ENCODE results near the gene KRT32.

Gene KRT32

DNA sequence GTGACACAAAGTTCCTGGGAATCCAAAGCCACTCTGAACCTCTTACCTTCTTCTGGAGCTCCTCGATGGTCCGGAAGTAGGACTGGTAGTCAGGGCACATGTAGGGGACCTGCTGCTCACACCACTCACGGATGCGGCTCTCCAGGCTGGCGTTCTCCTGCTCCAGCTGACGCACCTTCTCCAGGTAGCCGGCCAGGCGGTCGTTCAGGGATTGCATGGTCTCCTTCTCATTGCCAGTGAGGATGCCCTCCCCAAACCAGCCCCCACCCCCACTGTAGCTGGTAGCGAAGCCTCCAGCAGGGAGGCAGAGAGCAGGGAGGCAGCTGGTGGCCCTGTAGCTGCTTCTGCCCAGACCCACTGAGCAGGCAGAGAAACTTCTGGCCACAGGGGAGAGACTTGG is 13.4 kb upstream of the KRT32 start:
- TF ChIP-seq, protein P1, sequence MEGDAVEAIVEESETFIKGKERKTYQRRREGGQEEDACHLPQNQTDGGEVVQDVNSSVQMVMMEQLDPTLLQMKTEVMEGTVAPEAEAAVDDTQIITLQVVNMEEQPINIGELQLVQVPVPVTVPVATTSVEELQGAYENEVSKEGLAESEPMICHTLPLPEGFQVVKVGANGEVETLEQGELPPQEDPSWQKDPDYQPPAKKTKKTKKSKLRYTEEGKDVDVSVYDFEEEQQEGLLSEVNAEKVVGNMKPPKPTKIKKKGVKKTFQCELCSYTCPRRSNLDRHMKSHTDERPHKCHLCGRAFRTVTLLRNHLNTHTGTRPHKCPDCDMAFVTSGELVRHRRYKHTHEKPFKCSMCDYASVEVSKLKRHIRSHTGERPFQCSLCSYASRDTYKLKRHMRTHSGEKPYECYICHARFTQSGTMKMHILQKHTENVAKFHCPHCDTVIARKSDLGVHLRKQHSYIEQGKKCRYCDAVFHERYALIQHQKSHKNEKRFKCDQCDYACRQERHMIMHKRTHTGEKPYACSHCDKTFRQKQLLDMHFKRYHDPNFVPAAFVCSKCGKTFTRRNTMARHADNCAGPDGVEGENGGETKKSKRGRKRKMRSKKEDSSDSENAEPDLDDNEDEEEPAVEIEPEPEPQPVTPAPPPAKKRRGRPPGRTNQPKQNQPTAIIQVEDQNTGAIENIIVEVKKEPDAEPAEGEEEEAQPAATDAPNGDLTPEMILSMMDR (IDR thresholded peaks at IDR 0.05; ENCODE audit: low read length, missing control alignments), result no peak
- H3K4me3 ChIP-seq (replicated peaks; ENCODE audit: low read depth, low read length), result no peak overlapping the region
- no peak for DNase-seq (ENCODE audit: low read depth)

DNA sequence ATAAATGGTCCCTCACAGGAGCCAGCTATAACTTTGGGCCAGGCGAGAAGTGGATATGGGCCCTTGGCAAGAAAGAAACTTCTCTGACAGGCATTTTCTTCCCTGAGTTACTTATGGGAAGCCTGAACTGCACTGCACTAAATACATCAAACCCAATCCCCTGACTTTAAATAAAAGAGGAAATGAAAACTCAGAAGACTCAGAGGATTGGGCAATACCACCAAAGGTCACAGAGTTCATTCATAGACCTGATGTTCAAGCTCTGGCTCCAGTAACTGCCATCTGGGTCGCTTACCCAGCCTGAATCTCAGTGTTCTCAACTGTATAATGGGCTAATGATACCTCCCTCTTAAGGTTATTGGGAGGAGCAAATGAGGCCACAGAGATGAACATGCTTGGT is 12.9 kb upstream of the KRT32 start:
- H3K4me3 ChIP-seq (replicated peaks; ENCODE audit: low read depth, low read length), result no peak overlapping the region
- no peak for DNase-seq (ENCODE audit: low read depth)
- TF ChIP-seq, protein P1 (IDR thresholded peaks at IDR 0.05; ENCODE audit: low read length, missing control alignments), result no peak

DNA sequence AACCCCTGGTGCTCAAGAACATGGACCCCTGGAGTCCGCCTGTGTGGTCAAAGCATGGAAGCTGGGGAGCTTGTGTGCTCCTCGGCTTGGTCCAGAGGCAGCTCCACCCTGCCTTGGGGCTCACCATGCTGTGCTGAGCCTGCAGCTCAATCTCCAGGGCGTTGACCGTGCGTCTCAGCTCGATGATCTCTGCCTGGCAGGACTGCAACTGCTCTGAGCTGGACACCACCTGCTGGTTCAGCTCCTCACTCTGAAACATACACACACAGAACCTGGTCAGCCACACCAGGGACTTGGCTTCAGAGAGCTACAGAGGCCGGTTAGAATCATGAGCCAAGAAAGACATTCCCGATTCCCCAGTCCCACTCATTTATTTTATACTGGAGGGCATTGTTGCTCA is 11.1 kb upstream of the KRT32 start:
- DNase-seq (ENCODE audit: low read depth), result no peak
- no peak overlapping the region for H3K4me3 ChIP-seq (replicated peaks; ENCODE audit: low read depth, low read length)
- TF ChIP-seq, protein P1 (IDR thresholded peaks at IDR 0.05; ENCODE audit: low read length, missing control alignments), result no peak

DNA sequence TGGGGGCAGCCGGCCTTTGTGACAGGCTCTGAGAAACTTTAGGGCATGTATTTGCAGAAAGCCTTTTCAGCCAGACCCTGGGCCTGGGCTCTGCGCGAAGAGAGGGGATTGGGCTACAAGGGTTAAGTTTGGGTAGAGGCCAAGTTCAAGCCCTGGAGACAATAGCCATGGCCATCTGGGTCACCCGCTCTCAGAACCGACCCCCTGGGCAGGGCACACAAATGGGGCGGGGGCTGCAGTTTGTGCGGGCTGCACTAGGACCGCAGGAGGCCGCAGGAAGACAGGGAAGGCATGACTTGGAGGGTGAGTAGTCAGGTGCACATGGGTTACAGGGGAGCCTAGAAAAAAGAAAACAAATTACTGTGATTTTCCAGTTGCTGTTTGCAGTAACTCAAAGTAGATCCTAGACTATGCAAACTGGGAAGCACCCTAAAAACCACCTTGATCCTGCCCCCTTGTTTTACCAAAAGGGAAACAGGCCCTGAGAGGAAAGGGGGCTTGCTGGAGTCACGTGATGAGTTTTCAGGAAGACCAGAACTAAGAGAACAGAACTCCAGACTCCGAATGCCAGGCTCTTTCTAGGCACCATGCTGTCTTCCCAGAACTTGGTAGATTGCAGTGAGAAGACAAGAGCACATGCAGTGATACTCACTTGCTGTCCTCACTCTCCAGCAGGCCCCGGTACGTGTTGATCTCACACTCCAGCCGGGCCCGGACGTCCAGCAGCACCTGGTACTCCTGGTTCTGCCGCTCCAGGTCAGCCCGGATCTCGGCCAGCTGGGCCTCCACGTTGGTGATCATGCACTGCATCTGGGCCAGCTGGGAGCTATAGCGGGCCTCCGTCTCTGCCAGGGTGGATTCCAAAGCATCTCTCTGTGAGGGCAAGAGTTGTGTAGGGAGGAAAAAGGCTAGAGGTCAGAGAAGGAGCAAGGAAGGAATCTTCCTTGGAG is 10.0 kb upstream of the KRT32 start:
- TF ChIP-seq, protein P1 (IDR thresholded peaks at IDR 0.05; ENCODE audit: low read length, missing control alignments), result no peak
- no peak overlapping the region for H3K4me3 ChIP-seq (replicated peaks; ENCODE audit: low read depth, low read length)
- DNase-seq (ENCODE audit: low read depth), result no peak

DNA sequence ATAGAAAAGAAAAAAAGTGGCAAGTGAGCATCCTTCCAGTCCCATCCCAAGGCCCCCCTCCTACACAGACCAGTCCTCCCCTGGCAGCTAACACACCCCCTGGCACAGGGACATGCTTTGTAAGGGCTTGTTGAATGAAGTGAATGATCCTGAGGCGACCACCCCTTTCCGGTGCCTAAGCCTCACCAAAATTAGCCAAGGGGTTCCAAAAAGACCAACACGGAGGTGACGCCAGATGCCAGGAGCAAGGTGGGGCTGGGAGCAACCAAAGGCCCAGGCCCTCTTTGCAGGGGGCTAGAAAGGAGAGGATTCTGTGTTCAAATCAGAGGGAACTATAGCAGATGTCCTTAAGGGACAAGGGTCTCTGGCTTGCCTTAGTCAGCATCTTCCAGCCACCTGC is 8.2 kb upstream of the KRT32 start:
- no peak for DNase-seq (ENCODE audit: low read depth)
- TF ChIP-seq, protein P1 (IDR thresholded peaks at IDR 0.05; ENCODE audit: low read length, missing control alignments), result no peak
- no peak overlapping the region for H3K4me3 ChIP-seq (replicated peaks; ENCODE audit: low read depth, low read length)

DNA sequence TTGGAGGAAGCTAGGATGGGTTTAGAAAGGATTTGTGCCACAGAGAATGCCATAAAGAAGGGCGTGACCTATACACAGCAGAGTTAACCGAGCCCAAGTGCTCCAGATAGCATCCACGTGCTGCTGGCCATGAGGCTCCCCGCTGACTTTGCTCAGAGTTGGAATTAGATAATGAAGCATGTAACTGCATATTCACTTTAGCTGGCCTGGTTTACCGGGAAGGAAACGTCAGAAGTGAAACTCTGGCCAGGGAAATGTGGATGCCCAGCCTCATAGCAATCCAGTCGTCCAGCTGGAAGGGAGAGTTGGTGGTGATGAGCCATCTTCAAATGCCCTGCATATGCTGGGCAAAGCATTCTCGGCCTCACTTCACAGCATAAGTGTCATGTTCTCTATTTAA is 7.7 kb upstream of the KRT32 start:
- no peak for DNase-seq (ENCODE audit: low read depth)
- H3K4me3 ChIP-seq (replicated peaks; ENCODE audit: low read depth, low read length), result no peak overlapping the region
- TF ChIP-seq, protein P1 (IDR thresholded peaks at IDR 0.05; ENCODE audit: low read length, missing control alignments), result no peak

DNA sequence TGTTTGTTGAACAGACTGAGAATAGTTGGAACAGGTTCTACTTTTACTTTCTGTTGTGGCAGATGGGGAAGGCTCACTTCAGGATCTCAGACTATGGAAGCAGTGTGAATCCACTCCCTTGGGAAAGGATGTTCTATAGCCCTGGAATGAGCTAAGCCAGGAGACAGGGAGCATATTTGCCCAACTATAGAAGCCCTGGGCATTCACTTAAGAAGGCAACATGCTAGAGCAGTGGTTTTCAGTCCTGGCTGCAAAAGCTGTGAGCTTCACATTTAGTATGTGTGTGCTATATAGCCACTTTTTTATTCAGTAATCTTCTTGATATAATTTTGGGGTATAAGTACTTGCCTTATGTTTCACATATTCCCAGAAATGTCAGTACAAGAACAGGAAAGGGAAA is 1.2 kb upstream of the KRT32 start:
- no peak overlapping the region for H3K4me3 ChIP-seq (replicated peaks; ENCODE audit: low read depth, low read length)

More for the DNA sequence above, 1.2 kb upstream of the KRT32 start:
- TF ChIP-seq, protein P1 (IDR thresholded peaks at IDR 0.05; ENCODE audit: low read length, missing control alignments), result no peak
- no peak for DNase-seq (ENCODE audit: low read depth)

Data from fibroblast of pulmonary artery (primary cell).